Naive thymus-derived CD4-positive, alpha-beta T cell (primary cell): ENCODE results near the gene FNDC3B. TPM values are rescaled to one million over a fixed set of nuclear protein-coding genes. Genes with fewer than 3 reads are reported as not detected.

Source experiments
- ATAC-seq: fragments of 150-1000 bp; cut with Tn5 transposase; 2 replicates; pipeline ENCODE4 v1.10.0; 2021; ENCODE audit warnings: mild to moderate bottlenecking, moderate library complexity
- CTCF ChIA-PET: fragments of 350-600 bp; sonication (Branson Sonifier 250); formaldehyde crosslinking; loops from one replicate; lab custom pipeline; 2021; ENCODE audit warnings: antibody characterized with exemption; lab: Charles Lee
- POLR2A ChIA-PET: fragments of 350-600 bp; sonication (Branson Sonifier 250); formaldehyde crosslinking; loops from one replicate; lab custom pipeline; 2021; ENCODE audit warnings: antibody characterized with exemption, inconsistent platforms; lab: Charles Lee
- DNase-seq, 9 donors: peaks; one replicate each; pipeline versions ENCODE4 v3.0.0 to v3.0.0-alpha.2; 2020 to 2022; ENCODE audit warnings: mixed read lengths in 1 of 9
- H3K27ac ChIP-seq: one replicate; pipeline ENCODE4 v1.7.0; 2013; ENCODE audit warnings: mild to moderate bottlenecking, low read depth, low read length, moderate library complexity
- H3K27me3 ChIP-seq, 2 donors: one replicate each; pipeline ENCODE4 v1.7.0; 2013; ENCODE audit warnings: low read length in 2 of 2, mild to moderate bottlenecking in 2 of 2, moderate library complexity in 2 of 2; ENCODE audit not compliant: control insufficient read depth in 2 of 2, insufficient read depth in 2 of 2
- H3K36me3 ChIP-seq, 3 experiments: 1 replicate in 2 of 3; 2 replicates in 1 of 3; pipeline ENCODE4 v1.7.0; 2013; ENCODE audit warnings: low read length in 3 of 3, mild to moderate bottlenecking in 3 of 3, moderate library complexity in 1 of 3; ENCODE audit not compliant: insufficient read depth in 3 of 3, control insufficient read depth in 2 of 3
- H3K4me1 ChIP-seq, 2 donors: one replicate each; pipeline ENCODE4 v1.7.0; 2013; ENCODE audit warnings: low read length in 2 of 2, mild to moderate bottlenecking in 2 of 2, moderate library complexity in 1 of 2; ENCODE audit not compliant: control insufficient read depth in 2 of 2, insufficient read depth in 2 of 2
- H3K4me3 ChIP-seq: 2 replicates; pipeline ENCODE4 v1.7.0; 2013; ENCODE audit warnings: mild to moderate bottlenecking, low read length
- H3K9me3 ChIP-seq, 3 experiments: 1 replicate in 2 of 3; 2 replicates in 1 of 3; pipeline ENCODE4 v1.7.0; 2013; ENCODE audit warnings: low read length in 3 of 3; ENCODE audit not compliant: control insufficient read depth in 2 of 3
- H3K27ac Mint-ChIP-seq, 9 donors: one replicate each; pipeline ENCODE4 v1.8.0; 2020 to 2022; ENCODE audit warnings: mixed read lengths in 9 of 9, mild to moderate bottlenecking in 8 of 9, moderate library complexity in 5 of 9, inconsistent platforms in 2 of 9
- H3K27me3 Mint-ChIP-seq, 5 donors: one replicate each; pipeline ENCODE4 v1.8.0; 2021 to 2022; ENCODE audit warnings: mixed read lengths in 5 of 5, mild to moderate bottlenecking in 1 of 5
- H3K36me3 Mint-ChIP-seq, 5 donors: one replicate each; pipeline ENCODE4 v1.8.0; 2020 to 2022; ENCODE audit warnings: mixed read lengths in 5 of 5, mild to moderate bottlenecking in 3 of 5, inconsistent platforms in 1 of 5
- H3K4me1 Mint-ChIP-seq, 7 donors: one replicate each; pipeline ENCODE4 v1.8.0; 2020 to 2022; ENCODE audit warnings: mixed read lengths in 7 of 7, mild to moderate bottlenecking in 3 of 7, inconsistent platforms in 1 of 7
- H3K4me3 Mint-ChIP-seq, 10 donors: one replicate each; pipeline ENCODE4 v1.8.0; 2020 to 2022; ENCODE audit warnings: mild to moderate bottlenecking in 10 of 10, mixed read lengths in 10 of 10, moderate library complexity in 6 of 10, inconsistent platforms in 2 of 10
- H3K9me3 Mint-ChIP-seq, 11 donors: one replicate each; pipeline ENCODE4 v1.8.0; 2020 to 2022; ENCODE audit warnings: mixed read lengths in 11 of 11, mild to moderate bottlenecking in 4 of 11, inconsistent platforms in 1 of 11, moderate library complexity in 1 of 11
- intact Hi-C, 2 donors: fragments of 100-400 bp; cut with micrococcal nuclease; formaldehyde crosslinking; loops; one replicate each; pipeline ENCODE4 v1.15.1; 2023
- polyA plus RNA-seq, 2 donors: library from polyadenylated mRNA; unstranded; fragments of 300-500 nt; fragmentation: Illumina TruSeq; gene quantifications; one replicate each; pipeline ENCODE4 v1.2.3, GENCODE V29; 2021
- total RNA-seq, 6 experiments: library from RNA in 5 of 6; stranded (reverse) in 5 of 6; gene quantifications; 1 replicate in 5 of 6; 2 replicates in 1 of 6; pipeline ENCODE4 v1.2.3 and lab custom pipeline; 2021 to 2026

The FNDC3B gene
- total and polyA plus RNA-seq, 7 experiments from 2014 or later, result 8.6 to 78.6 (median 25.6) TPM

GRCh38 chr3:172062761-172063160, 23.4 kb downstream of the FNDC3B start:
- intact Hi-C loops, result no loop called here
- CTCF ChIA-PET, result no interaction called here

GRCh38 chr3:172063456-172064432, 24.4 kb downstream of the FNDC3B start:
- Histone ChIP-seq H3K4me3 (no peak overlapping the region), H3K4me1 (peaks cover 0 to 17% of the 10 kb centered on the region in 2 donors), H3K27me3 (no peaks in the 10 kb centered on the region), H3K36me3 (no peaks in the 10 kb centered on the region), H3K27ac (no peak overlapping the region), H3K9me3 (no peaks in the 10 kb centered on the region)
- ChIA-PET CTCF (no interaction called here), POLR2A (no interaction called here)
- intact Hi-C loops, result no loop called here
- peaks cover 0 to 6% (median 0%) of the 10 kb centered on the region in 11 donors for H3K9me3 Mint-ChIP-seq
- DNase-seq (no peak), ATAC-seq (no peak)
- H3K27me3 Mint-ChIP-seq, result no peaks in the 10 kb centered on the region
- H3K27ac Mint-ChIP-seq, result peak overlapping the region in 1 of 9 donors; percentile 43
- peaks cover 8 to 22% (median 13%) of the 10 kb centered on the region in 5 donors for H3K36me3 Mint-ChIP-seq
- H3K4me3 Mint-ChIP-seq, result peak overlapping the region in 2 of 10 donors; percentile 4 to 49
- H3K4me1 Mint-ChIP-seq, result peaks cover 28 to 73% (median 52%) of the 10 kb centered on the region in 7 donors

More at GRCh38 chr3:172062761-172063160, 23.4 kb downstream of the FNDC3B start:
- no peaks in the 10 kb centered on the region for H3K27me3 Mint-ChIP-seq
- POLR2A ChIA-PET, result no interaction called here
- no peak overlapping the region for H3K27ac Mint-ChIP-seq
- no peaks in the 10 kb centered on the region for H3K36me3 ChIP-seq
- H3K4me3 ChIP-seq, result no peak overlapping the region
- no peaks in the 10 kb centered on the region for H3K9me3 ChIP-seq
- peaks cover 23 to 72% (median 51%) of the 10 kb centered on the region in 7 donors for H3K4me1 Mint-ChIP-seq
- peaks cover 8 to 22% (median 13%) of the 10 kb centered on the region in 5 donors for H3K36me3 Mint-ChIP-seq
- H3K27me3 ChIP-seq, result no peaks in the 10 kb centered on the region
- H3K9me3 Mint-ChIP-seq, result peaks cover 0 to 6% (median 0%) of the 10 kb centered on the region in 11 donors
- DNase-seq (no peak), ATAC-seq (no peak)
- peak overlapping the region in 1 of 10 donors; percentile 58 for H3K4me3 Mint-ChIP-seq
- H3K27ac ChIP-seq, result no peak overlapping the region
- H3K4me1 ChIP-seq, result peaks cover 0 to 17% of the 10 kb centered on the region in 2 donors

DNA sequence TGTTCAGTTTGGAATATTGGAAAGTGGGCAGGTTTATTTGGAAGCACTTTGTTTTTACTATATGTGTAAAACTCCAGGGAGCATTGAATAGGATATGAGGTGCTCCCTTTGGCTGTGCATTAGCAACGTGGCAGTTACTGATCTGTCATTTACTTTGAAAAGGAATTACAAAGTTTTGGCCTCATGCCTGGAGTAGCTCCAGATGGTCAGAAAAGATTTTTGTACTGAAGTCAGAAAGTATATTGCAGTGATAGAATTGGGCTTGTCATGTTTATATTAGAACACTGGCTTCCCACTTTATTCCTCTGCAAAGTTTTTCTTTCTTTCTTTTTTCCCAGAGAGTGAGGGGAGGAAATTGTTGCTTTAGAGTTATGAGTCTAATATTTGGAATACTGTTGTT, 26.1 kb downstream of the FNDC3B start:
- no peak for DNase-seq
- no peaks in the 10 kb centered on the region for H3K27me3 ChIP-seq
- ATAC-seq, result no peak
- peaks cover 8 to 22% (median 13%) of the 10 kb centered on the region in 5 donors for H3K36me3 Mint-ChIP-seq
- peak overlapping the region in 1 of 9 donors; percentile 5 for H3K27ac Mint-ChIP-seq
- intact Hi-C loops, result no loop called here
- H3K27ac ChIP-seq, result no peak overlapping the region
- peaks cover 0 to 6% (median 0%) of the 10 kb centered on the region in 11 donors for H3K9me3 Mint-ChIP-seq
- no peaks in the 10 kb centered on the region for H3K36me3 ChIP-seq
- H3K4me3 Mint-ChIP-seq, result peak overlapping the region in 1 of 10 donors; percentile 63
- H3K27me3 Mint-ChIP-seq, result no peaks in the 10 kb centered on the region
- peaks cover 0 to 17% of the 10 kb centered on the region in 2 donors for H3K4me1 ChIP-seq
- ChIA-PET CTCF (interaction anchor here (0.6 kb wide), 1 partner anchor 412 kb away, joined by 3 read pairs; no protein-coding TSS in a partner anchor), POLR2A (interaction anchor here (1.0 kb wide), 1 partner anchor 15 kb away, joined by 5 read pairs; no protein-coding TSS in a partner anchor)
- H3K4me3 ChIP-seq, result no peak overlapping the region
- H3K4me1 Mint-ChIP-seq, result peaks cover 28 to 65% (median 51%) of the 10 kb centered on the region in 7 donors
- H3K9me3 ChIP-seq, result no peaks in the 10 kb centered on the region

GRCh38 chr3:172065967-172066762, 26.8 kb downstream of the FNDC3B start:
- ChIA-PET CTCF (interaction anchor here (0.6 kb wide), 1 partner anchor 411 kb away, joined by 3 read pairs; no protein-coding TSS in a partner anchor), POLR2A (interaction anchor here (1.0 kb wide), 1 partner anchor 15 kb away, joined by 5 read pairs; no protein-coding TSS in a partner anchor)
- Mint-ChIP-seq H3K9me3 (peaks cover 0 to 6% (median 0%) of the 10 kb centered on the region in 11 donors), H3K36me3 (peaks cover 8 to 22% (median 13%) of the 10 kb centered on the region in 5 donors), H3K27me3 (no peaks in the 10 kb centered on the region), H3K4me1 (peaks cover 28 to 64% (median 51%) of the 10 kb centered on the region in 7 donors), H3K4me3 (peak overlapping the region in 3 of 10 donors; percentile 8 to 80 (median 63)), H3K27ac (peak overlapping the region in 1 of 9 donors; percentile 5)
- intact Hi-C loops, result loop anchor here in 1 of 2 donors (2.0 kb wide), 2 partner anchors 17 to 41 kb away; no protein-coding TSS in a partner anchor
- peaks cover 0 to 17% of the 10 kb centered on the region in 2 donors for H3K4me1 ChIP-seq
- no peak for ATAC-seq
- no peaks in the 10 kb centered on the region for H3K9me3 ChIP-seq
- no peak overlapping the region for H3K4me3 ChIP-seq
- no peak for DNase-seq
- H3K27ac ChIP-seq, result no peak overlapping the region
- no peaks in the 10 kb centered on the region for H3K36me3 ChIP-seq
- no peaks in the 10 kb centered on the region for H3K27me3 ChIP-seq

GRCh38 chr3:172066880-172067796, 27.8 kb downstream of the FNDC3B start:
- Histone ChIP-seq H3K27ac (no peak overlapping the region), H3K36me3 (no peaks in the 10 kb centered on the region), H3K27me3 (no peaks in the 10 kb centered on the region), H3K9me3 (no peaks in the 10 kb centered on the region), H3K4me1 (peaks cover 0 to 17% of the 10 kb centered on the region in 2 donors), H3K4me3 (no peak overlapping the region)
- DNase-seq, result peak in 6 of 9 donors; percentile 13 to 50 (median 33)
- Mint-ChIP-seq H3K27ac (peak overlapping the region in 4 of 9 donors; percentile 1 to 73 (median 27)), H3K4me3 (peak overlapping the region in 9 of 10 donors; percentile 25 to 80 (median 58)), H3K27me3 (no peaks in the 10 kb centered on the region), H3K9me3 (peaks cover 0 to 6% (median 0%) of the 10 kb centered on the region in 11 donors), H3K36me3 (peaks cover 8 to 22% (median 13%) of the 10 kb centered on the region in 5 donors), H3K4me1 (peaks cover 25 to 54% (median 44%) of the 10 kb centered on the region in 7 donors)
- peak; percentile 56 for ATAC-seq
- POLR2A ChIA-PET, result no interaction called here
- CTCF ChIA-PET, result no interaction called here
- intact Hi-C loops, result loop anchor here in 1 of 2 donors (1.0 to 2.0 kb wide), 3 partner anchors 18 to 40 kb away; no protein-coding TSS in a partner anchor
